GM18508 (cell line): ENCODE measurements around the gene MAB21L1.

ENCODE experiments used
- ATAC-seq: cut with Tn5 transposase; IDR thresholded peaks from one replicate; pipeline ENCODE4 v1.9.1; 2021; ENCODE audit warnings: moderate number of reproducible peaks; ENCODE audit not compliant: insufficient read depth, unreplicated experiment

Gene MAB21L1

GRCh38 chr13:35475960-35476943 lies at the start of gene MAB21L1:
TSS of gene MAB21L1 (minus strand) at chr13:35476689. CDS start at chr13:35476138, 551 bp downstream.
- no peak for ATAC-seq

- no peak for ATAC-seq
Observed at GRCh38 chr13:35524171-35524570, 47.7 kb upstream of the MAB21L1 start.

DNA sequence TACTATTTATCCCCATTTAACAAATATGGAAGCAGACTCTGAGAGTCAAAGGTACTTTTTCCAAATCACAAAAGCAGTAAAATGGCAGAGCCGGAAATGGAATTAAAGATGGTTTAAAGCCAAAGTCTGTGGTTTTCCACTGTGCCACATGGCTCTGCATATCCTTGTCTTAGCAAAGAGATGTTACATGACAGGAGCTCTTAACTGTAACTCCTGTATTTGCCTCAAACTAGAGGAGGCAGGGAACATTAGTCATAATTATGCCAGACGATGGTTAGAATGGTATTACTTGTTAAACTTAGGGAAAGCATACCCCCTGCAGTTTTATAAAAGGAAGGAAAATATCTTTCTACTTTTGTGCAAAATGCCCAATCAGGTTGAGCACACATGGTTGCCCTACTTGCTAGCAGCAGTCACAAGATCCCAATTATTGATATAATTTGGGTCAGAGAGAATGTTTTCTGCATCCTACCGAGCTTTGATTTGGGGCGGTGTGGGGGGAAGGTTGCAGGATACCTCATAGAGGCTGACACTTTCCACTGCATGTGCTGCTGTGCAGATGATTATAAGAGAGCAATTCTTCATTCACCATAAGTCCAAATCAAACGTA lies 42.0 kb upstream of the MAB21L1 start:
- no peak for ATAC-seq

- ATAC-seq: no peak
Observed at GRCh38 chr13:35514801-35515502, 38.5 kb upstream of the MAB21L1 start.

- no peak for ATAC-seq
Observed at GRCh38 chr13:35514061-35514477, 37.6 kb upstream of the MAB21L1 start.

DNA sequence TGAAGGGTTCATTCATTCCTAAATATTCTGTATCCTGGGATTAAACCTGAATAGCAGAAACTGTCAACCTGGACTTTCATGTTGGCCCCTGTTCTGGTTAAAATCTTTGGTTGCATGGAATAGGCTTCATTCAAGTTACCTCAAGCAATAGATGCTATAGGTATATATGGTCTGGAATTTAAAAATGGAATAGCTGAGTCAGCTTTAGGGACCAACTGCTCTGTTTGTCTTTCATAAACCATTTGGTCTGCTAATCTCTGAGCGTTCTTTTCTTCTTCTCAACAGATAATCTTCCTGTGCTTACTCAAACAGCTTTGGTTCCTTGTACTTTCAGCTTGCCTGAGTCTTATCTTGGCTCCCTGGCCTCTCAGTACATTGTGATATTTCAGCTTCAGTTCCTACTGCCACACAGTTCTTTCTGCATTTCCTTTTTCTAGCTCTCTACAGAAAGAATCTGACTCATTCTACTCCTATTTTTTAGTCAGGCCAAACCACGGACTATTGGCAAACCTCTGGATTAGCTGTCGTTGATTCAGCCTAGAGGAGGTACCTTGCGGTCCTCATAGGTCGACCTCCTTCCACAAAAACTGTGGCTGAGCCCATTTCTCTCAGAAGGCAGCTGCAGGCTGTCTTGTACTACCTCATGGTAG lies 35.9 kb upstream of the MAB21L1 start:
- ATAC-seq: no peak

- ATAC-seq: no peak
Observed at GRCh38 chr13:35502456-35502855, 26.0 kb upstream of the MAB21L1 start.

DNA sequence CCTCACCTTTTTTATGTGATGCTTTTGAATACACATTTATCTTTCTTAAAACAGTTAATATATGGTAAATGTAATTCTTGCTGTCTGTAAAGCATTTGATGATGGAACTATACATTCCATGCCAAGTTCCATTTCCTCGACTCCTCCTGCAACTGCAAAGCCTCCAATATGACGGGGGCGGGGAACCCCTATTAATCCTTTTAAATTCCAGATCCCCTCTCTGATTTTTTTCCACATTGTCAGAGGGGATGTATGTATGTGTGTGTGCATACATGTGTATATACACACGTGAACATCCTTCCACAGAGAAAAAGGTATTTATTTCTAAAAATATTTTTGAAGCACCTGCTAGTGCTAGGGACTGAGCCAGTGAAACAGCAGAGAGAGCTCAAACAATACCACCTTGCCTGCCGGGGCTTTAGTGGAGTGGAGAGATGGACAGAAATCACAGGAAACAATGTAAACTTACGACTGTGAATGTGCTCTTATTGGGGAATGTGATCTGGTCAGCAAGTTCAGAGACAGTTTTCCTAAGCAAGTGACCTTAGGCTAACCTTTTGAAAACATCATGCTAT lies 25.3 kb upstream of the MAB21L1 start:
- no peak for ATAC-seq

DNA sequence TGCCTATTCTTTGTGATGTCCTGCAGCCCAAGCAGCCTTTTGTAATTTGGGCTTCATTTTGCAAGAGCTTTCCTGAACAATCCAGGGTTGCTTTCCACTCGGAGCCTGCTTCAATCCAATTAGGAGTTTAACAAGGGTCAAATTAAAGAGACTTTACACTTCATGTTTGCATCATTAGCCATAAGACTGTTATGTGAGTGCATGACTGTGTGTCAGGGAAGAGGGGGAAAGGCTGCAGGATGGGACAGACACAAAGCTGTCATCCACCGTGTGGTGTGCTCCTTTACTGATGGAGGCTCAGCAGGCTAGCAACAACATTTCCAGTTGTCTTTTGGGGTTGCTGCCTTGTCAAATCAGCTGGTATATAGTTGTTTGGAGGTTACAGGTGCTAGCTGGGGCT lies 23.7 kb upstream of the MAB21L1 start:
- ATAC-seq: no peak

DNA sequence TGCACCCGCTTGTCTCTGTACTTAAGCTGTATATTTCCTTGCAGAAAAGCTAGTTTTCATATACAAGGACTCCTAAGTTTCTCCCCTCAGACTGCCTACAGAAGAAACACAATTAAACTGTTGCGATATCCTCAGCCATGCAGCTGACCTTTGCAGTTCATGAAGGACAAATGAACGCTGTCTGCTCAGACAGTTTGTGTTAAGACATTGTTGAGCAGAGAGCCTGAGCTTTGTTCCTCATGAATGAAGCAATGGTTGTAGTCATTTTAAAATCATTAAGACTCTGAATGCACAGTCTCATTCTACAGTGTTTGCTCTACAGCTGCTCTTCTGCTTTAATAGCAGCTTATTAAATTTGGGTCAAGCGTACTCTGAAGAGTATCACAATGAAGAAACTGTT lies 23.2 kb upstream of the MAB21L1 start:
- ATAC-seq: no peak

DNA sequence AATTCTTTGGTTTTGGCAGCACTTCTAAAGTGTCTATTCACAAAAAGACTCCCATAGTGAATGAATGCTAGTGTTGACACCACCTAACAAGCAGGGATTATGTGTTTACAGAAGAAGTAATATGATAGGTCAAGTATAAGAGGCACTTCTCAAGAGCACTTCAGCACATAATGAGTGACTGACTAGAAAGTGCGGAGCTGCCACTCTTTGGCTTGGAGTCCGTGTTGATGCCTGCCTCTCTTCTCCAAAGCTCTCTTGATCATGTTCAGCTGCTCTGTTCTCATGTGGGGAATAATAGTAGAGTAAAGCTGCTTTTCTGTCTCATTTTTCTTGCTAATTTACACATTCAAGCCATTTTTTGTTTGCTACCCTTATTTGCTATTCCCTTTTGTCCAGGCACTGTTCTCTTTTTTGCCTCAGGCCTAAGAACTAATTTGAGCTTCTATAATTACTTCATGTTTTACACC lies 22.7 kb upstream of the MAB21L1 start:
- no peak for ATAC-seq

GRCh38 chr13:35498231-35498630 lies 21.7 kb upstream of the MAB21L1 start:
- ATAC-seq: no peak

DNA sequence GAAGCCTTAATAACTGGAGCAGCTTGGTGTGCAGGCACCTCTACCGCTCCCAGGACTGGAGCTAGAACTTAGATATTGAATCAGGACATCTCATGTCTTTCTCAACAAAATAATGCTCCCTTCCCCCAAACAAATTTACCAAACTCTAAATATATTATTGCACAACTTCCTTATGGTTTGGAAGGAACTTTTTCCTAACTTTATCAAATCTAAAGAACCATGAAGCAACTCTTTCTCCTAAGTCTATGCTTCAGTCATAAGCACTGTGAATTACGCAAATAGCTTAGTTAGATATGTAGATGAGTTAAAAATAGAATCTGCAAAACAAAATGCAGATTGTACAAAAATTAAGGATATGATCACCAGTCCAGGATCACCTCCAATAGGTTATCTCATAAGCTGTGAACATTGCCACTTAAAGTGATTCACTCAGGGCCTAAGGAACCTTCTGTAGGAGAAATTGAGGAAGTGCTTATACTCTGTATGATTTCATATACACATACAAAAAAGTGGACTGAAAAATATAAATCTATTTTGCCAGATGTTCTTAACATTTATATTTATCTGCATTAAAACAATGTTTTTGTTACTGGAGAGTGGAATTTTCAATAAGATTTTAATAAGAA lies 20.4 kb upstream of the MAB21L1 start:
- no peak for ATAC-seq

GRCh38 chr13:35496006-35496405 lies 19.5 kb upstream of the MAB21L1 start:
- ATAC-seq: no peak

DNA sequence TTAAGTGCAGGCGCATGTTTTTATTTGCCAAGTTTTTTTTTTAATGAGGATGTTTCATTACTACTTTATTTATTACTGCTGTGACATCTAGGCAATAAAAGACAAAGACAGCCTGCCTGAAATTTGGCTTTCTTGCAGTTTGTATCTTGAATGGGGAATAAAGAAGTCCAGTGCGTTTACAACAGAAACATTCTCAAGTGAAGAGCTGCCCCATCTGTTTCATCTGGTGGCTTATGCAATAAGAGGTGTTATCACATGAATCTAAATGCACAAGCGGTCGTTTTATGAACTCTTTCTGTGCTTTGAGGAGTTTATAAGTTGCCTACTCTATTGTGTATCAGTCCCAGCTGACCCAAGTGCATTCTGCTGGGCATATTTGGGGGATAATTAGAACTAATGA lies 12.6 kb upstream of the MAB21L1 start:
- ATAC-seq: no peak

- no peak for ATAC-seq
Observed at GRCh38 chr13:35485424-35485823, 8.9 kb upstream of the MAB21L1 start.

- ATAC-seq: no peak
Observed at GRCh38 chr13:35484384-35484783, 7.9 kb upstream of the MAB21L1 start.

DNA sequence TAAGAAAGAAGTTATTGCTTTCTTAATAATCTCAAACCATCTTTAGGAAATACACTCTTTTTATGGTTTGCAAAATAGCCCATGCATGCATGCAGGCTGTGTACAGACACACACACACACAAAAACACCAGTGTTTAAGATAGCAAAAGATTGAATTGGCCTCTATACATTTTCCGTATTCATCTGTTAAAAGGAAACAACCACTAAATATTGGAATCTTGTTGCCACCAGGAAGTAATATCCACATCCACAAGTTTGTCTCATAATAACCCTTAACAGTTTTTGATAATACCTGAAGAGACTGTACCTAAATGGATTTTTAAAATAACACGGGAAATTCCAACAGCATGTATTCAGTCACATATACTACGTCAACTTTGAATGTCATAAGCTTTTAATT lies 7.3 kb upstream of the MAB21L1 start:
- ATAC-seq: no peak

DNA sequence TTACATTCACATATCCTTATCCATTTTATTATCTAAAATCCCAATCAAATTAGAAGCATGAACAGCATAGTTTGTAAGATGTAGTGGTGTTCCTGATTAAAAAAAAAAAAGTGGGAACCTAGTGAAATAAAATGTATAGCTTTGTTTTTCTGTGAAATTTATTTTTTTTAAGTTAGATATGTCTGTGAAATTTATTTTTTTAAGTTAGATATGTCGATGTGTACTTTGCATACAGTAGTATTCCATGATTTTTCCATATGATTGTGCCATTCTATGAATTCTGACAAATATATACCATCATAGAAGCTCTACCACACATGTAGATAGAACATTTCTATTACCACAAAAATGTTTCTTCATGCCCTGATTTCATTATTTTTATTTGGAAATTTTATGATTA lies 6.0 kb upstream of the MAB21L1 start:
- ATAC-seq: no peak

GRCh38 chr13:35481777-35482176 lies 5.3 kb upstream of the MAB21L1 start:
- no peak for ATAC-seq
